ENCODE measurements around the gene CEACAM6. TPM values are rescaled to one million over a fixed set of nuclear protein-coding genes. Genes with fewer than 3 reads are reported as not detected.

The CEACAM6 gene
- total and polyA plus RNA-seq, 2 of the 13 experiments (the other 11 are each of a cell fraction or from before 2014, with no cell fraction given): not detected

GRCh38 chr19:41769608-41770007 is 14.3 kb downstream of the CEACAM6 start:
- no peak overlapping the region for H2AFZ ChIP-seq (ENCODE audit: low read length)
- FAIRE-seq (no peak), ATAC-seq (no peak), DNase-seq (ENCODE audit: low spot score) (no peak)
- in situ Hi-C loops (cut with HindIII; ENCODE audit: extremely low pct_ligation_motif_present, low pct_unique_long_range_greater_than_20kb) (no loop called here), intact Hi-C loops (cut with micrococcal nuclease; ENCODE audit: unreplicated experiment) (no loop called here)
- CTCF ChIA-PET (ENCODE audit: low intra/inter-chr PET ratio, low total read pairs): no interaction called here
- no peaks in the 10 kb centered on the region for H3K79me2 ChIP-seq (ENCODE audit: insufficient read depth, low read length)
- H3K27ac ChIP-seq (ENCODE audit: extremely low read length, insufficient read depth, low read length): no peak overlapping the region
- no peak overlapping the region for H3K9ac ChIP-seq (ENCODE audit: insufficient read depth, low read depth, low read length)
- no TSS peak for BruUV-seq (replicated peaks)
- no peaks in the 10 kb centered on the region for H3K9me3 ChIP-seq (ENCODE audit: low read length)
- H3K4me1 ChIP-seq (ENCODE audit: insufficient read depth, low read length): no peaks in the 10 kb centered on the region
- POLR2A ChIA-PET: no interaction called here
- TF ChIP-seq CREB1 (IDR thresholded peaks at IDR 0.05) (no peak), CREB1 (CRISPR knock-in tag; IDR thresholded peaks at IDR 0.05) (no peak), HNRNPLL (IDR thresholded peaks at IDR 0.05; ENCODE audit: low read depth, low read length, poor library complexity, severe bottlenecking) (no peak), SMAD1 (CRISPR knock-in tag; IDR thresholded peaks at IDR 0.05; ENCODE audit: borderline replicate concordance, low read depth) (no peak), FOSL2 (CRISPR knock-in tag; IDR thresholded peaks at IDR 0.05) (no peak), KLF9 (CRISPR knock-in tag; IDR thresholded peaks at IDR 0.05; ENCODE audit: low read depth) (no peak), ZNF75D (CRISPR knock-in tag; IDR thresholded peaks at IDR 0.05; ENCODE audit: borderline replicate concordance) (no peak), ZBTB3 (CRISPR knock-in tag; IDR thresholded peaks at IDR 0.05; ENCODE audit: borderline replicate concordance, low read depth) (no peak), RFX1 (IDR thresholded peaks at IDR 0.05) (no peak), ZBTB38 (CRISPR knock-in tag; IDR thresholded peaks at IDR 0.05) (no peak), TARDBP (CRISPR knock-in tag; IDR thresholded peaks at IDR 0.05) (no peak), ZNF34 (CRISPR knock-in tag; IDR thresholded peaks at IDR 0.05; ENCODE audit: borderline replicate concordance) (no peak)
- no peak overlapping the region for H3K4me2 ChIP-seq (ENCODE audit: low read depth, low read length)
- no peaks in the 10 kb centered on the region for H4K20me1 ChIP-seq (ENCODE audit: insufficient read depth, low read length)
- 0 out of 5 replicates have a peak, but pooled peaks cover 1 to 6% of the 10 kb centered on the region in 2 experiments for H3K27me3 ChIP-seq (ENCODE audit: control insufficient read depth in 1 of 2, insufficient read depth in 2 of 2, low read length in 2 of 2)
- H3K4me3 ChIP-seq (replicated peaks in 1 of 3; ENCODE audit: insufficient read depth in 1 of 3, low read depth in 2 of 3, low read length in 3 of 3): no peak overlapping the region
- WGBS (ENCODE audit: low lambda C conversion rate): 13% methylated on average over 4 of the region's 4 CpGs
- no peaks in the 10 kb centered on the region for H3K36me3 ChIP-seq (replicated peaks in 1 of 2; ENCODE audit: control insufficient read depth in 1 of 2, insufficient read depth in 2 of 2, low read length in 2 of 2)
